Measurements from ENCODE around the gene RANBP3. TPM values are rescaled to one million over a fixed set of nuclear protein-coding genes. Genes with fewer than 3 reads are reported as not detected.
A peak's percentile ranks its signal among the peaks of the same experiment; 100 is the strongest.

The RANBP3 gene
- total and polyA plus RNA-seq, 4 donors, result 42.0 to 88.6 (median 63.0) TPM

DNA sequence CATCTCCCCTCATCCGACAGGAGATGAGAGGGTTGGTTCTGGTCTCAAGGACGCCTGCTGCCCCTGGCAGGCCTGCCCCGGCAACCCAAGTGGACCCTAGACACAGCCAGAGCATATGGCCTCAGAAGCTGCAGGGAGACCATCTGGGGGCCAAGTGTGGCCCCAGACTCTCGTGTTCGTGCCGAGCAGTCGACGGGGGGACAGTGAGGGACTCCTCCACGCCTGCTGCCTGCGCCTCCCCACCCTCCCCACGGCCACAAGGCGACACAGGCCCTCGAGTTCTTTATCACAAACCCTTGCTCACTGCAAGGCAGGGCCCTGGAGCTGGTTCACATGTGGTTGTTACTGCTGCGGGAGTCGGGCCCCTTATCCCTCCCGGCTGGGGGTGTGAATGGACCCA lies 54.6 kb downstream of the RANBP3 start:
- H3K36me3 ChIP-seq (ENCODE audit: control insufficient read depth, insufficient read depth, low read length), result peaks cover 99% of the 10 kb centered on the region
- H3K27ac ChIP-seq (ENCODE audit: low read depth, low read length), result no peak overlapping the region
- WGBS (ENCODE audit: insufficient coverage), result 90% methylated on average over 14 of the region's 16 CpGs
- H3K4me3 ChIP-seq (ENCODE audit: low read depth, low read length), result no peak overlapping the region
- no peaks in the 10 kb centered on the region for H3K9me3 ChIP-seq (ENCODE audit: control insufficient read depth, insufficient read depth, low read length)
- no peak for DNase-seq (ENCODE audit: low read depth in 4 of 6, low spot score in 6 of 6)
- H3K4me1 ChIP-seq (ENCODE audit: control insufficient read depth, insufficient read depth, low read length), result peaks cover 8% of the 10 kb centered on the region
- no peaks in the 10 kb centered on the region for H3K27me3 ChIP-seq (ENCODE audit: control insufficient read depth, insufficient read depth, low read length)

- Histone ChIP-seq H3K36me3 (ENCODE audit: control insufficient read depth, insufficient read depth, low read length) (peaks cover 99% of the 10 kb centered on the region), H3K4me1 (ENCODE audit: control insufficient read depth, insufficient read depth, low read length) (peaks cover 8% of the 10 kb centered on the region), H3K4me3 (ENCODE audit: low read depth, low read length) (no peak overlapping the region), H3K27me3 (ENCODE audit: control insufficient read depth, insufficient read depth, low read length) (no peaks in the 10 kb centered on the region), H3K9me3 (ENCODE audit: control insufficient read depth, insufficient read depth, low read length) (no peaks in the 10 kb centered on the region), H3K27ac (ENCODE audit: low read depth, low read length) (no peak overlapping the region)
- DNase-seq (ENCODE audit: low read depth in 4 of 6, low spot score in 6 of 6), result no peak
- WGBS (ENCODE audit: insufficient coverage), result 95% methylated on average over 10 of the region's 12 CpGs
These were observed 55.8 kb downstream of the RANBP3 start for GRCh38 chr19:5922161-5922545.

GRCh38 chr19:5921516-5922160 lies 56.3 kb downstream of the RANBP3 start:
- H3K9me3 ChIP-seq (ENCODE audit: control insufficient read depth, insufficient read depth, low read length), result no peaks in the 10 kb centered on the region
- peaks cover 7% of the 10 kb centered on the region for H3K4me1 ChIP-seq (ENCODE audit: control insufficient read depth, insufficient read depth, low read length)
- DNase-seq (ENCODE audit: low read depth in 4 of 6, low spot score in 6 of 6), result peak in 1 of 6 donors; percentile 78
- no peak overlapping the region for H3K4me3 ChIP-seq (ENCODE audit: low read depth, low read length)
- H3K27ac ChIP-seq (ENCODE audit: low read depth, low read length), result no peak overlapping the region
- WGBS (ENCODE audit: insufficient coverage), result 86% methylated on average over 17 of the region's 21 CpGs
- peaks cover 99% of the 10 kb centered on the region for H3K36me3 ChIP-seq (ENCODE audit: control insufficient read depth, insufficient read depth, low read length)
- no peaks in the 10 kb centered on the region for H3K27me3 ChIP-seq (ENCODE audit: control insufficient read depth, insufficient read depth, low read length)

DNA sequence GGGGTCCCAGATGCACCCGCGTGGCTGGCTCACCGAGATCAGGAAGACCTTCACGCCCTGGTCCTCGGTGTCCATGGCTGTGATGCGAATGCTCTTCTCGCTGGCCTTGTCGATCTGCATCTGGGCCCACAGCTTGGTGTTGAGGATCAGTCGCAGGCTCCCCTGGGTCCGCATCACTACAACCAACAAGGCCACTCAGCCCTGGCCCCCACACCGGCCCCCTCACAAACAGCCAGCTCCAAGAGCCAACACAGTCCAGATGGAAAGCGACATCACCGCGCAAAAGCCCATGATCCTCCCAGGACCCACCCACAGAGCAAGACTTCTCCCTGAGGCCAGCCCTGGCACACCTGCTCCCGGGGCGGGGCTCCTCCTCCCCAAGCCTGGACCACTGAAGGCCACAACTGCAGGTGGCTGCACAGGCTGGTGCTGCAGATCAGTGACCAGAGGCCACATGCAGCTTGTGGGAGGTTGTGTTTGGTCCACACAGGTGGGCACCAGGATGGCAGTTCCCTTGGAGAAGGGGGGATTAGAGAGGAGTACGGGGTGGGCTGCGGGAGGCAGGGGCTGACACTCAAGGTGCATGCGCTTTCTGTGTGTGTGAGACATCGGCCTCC lies 59.4 kb downstream of the RANBP3 start:
- 95% methylated on average over 20 of the region's 20 CpGs for WGBS (ENCODE audit: insufficient coverage)
- Histone ChIP-seq H3K4me3 (ENCODE audit: low read depth, low read length) (no peak overlapping the region), H3K9me3 (ENCODE audit: control insufficient read depth, insufficient read depth, low read length) (no peaks in the 10 kb centered on the region), H3K27ac (ENCODE audit: low read depth, low read length) (no peak overlapping the region), H3K36me3 (ENCODE audit: control insufficient read depth, insufficient read depth, low read length) (peaks cover 99% of the 10 kb centered on the region), H3K27me3 (ENCODE audit: control insufficient read depth, insufficient read depth, low read length) (no peaks in the 10 kb centered on the region), H3K4me1 (ENCODE audit: control insufficient read depth, insufficient read depth, low read length) (peaks cover 11% of the 10 kb centered on the region)
- no peak for DNase-seq (ENCODE audit: low read depth in 4 of 6, low spot score in 6 of 6)

- Histone ChIP-seq H3K4me1 (ENCODE audit: control insufficient read depth, insufficient read depth, low read length) (peaks cover 11% of the 10 kb centered on the region), H3K27ac (ENCODE audit: low read depth, low read length) (no peak overlapping the region), H3K4me3 (ENCODE audit: low read depth, low read length) (no peak overlapping the region), H3K36me3 (ENCODE audit: control insufficient read depth, insufficient read depth, low read length) (peaks cover 93% of the 10 kb centered on the region), H3K9me3 (ENCODE audit: control insufficient read depth, insufficient read depth, low read length) (no peaks in the 10 kb centered on the region), H3K27me3 (ENCODE audit: control insufficient read depth, insufficient read depth, low read length) (no peaks in the 10 kb centered on the region)
- WGBS (ENCODE audit: insufficient coverage), result 89% methylated on average over 36 of the region's 36 CpGs
- DNase-seq (ENCODE audit: low read depth in 4 of 6, low spot score in 6 of 6), result no peak
These were observed 60.4 kb downstream of the RANBP3 start for GRCh38 chr19:5917431-5918107.

DNA sequence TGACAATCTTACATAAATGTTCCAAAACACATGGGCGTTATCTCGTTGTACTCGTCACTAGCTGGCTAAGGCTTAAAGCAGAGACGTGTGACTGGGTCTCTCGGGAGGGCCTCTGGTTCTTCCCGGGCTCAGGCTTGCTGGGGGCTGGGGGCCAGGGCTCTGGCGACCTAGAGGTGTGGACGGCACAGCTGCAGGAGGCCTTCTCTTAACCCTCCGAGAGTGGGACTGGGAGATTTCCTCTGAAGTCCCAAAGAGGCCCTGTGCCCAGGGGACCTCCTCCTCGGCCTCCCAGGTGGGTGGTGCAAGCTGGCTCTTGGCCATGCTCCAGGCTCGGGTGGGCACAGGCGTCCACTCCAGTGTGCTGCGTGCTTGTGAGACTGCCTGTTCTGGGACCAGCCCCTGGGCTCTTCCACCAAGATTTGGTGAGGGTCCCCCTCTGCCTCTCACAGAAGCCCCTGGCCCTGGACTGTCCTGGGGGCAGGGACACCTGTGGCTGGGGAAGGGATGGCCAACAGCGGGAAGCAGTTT lies 61.7 kb downstream of the RANBP3 start:
- Histone ChIP-seq H3K4me1 (ENCODE audit: control insufficient read depth, insufficient read depth, low read length) (peaks cover 11% of the 10 kb centered on the region), H3K27me3 (ENCODE audit: control insufficient read depth, insufficient read depth, low read length) (no peaks in the 10 kb centered on the region), H3K36me3 (ENCODE audit: control insufficient read depth, insufficient read depth, low read length) (peaks cover 81% of the 10 kb centered on the region), H3K27ac (ENCODE audit: low read depth, low read length) (no peak overlapping the region), H3K4me3 (ENCODE audit: low read depth, low read length) (no peak overlapping the region), H3K9me3 (ENCODE audit: control insufficient read depth, insufficient read depth, low read length) (no peaks in the 10 kb centered on the region)
- WGBS (ENCODE audit: insufficient coverage), result 79% methylated on average over 14 of the region's 14 CpGs
- no peak for DNase-seq (ENCODE audit: low read depth in 4 of 6, low spot score in 6 of 6)

GRCh38 chr19:5915782-5916165 lies 62.2 kb downstream of the RANBP3 start:
- Histone ChIP-seq H3K27ac (ENCODE audit: low read depth, low read length) (no peak overlapping the region), H3K4me1 (ENCODE audit: control insufficient read depth, insufficient read depth, low read length) (peaks cover 11% of the 10 kb centered on the region), H3K9me3 (ENCODE audit: control insufficient read depth, insufficient read depth, low read length) (no peaks in the 10 kb centered on the region), H3K27me3 (ENCODE audit: control insufficient read depth, insufficient read depth, low read length) (no peaks in the 10 kb centered on the region), H3K36me3 (ENCODE audit: control insufficient read depth, insufficient read depth, low read length) (peaks cover 80% of the 10 kb centered on the region), H3K4me3 (ENCODE audit: low read depth, low read length) (no peak overlapping the region)
- no peak for DNase-seq (ENCODE audit: low read depth in 4 of 6, low spot score in 6 of 6)
- WGBS (ENCODE audit: insufficient coverage), result 96% methylated on average over 6 of the region's 11 CpGs

- no peaks in the 10 kb centered on the region for H3K27me3 ChIP-seq (ENCODE audit: control insufficient read depth, insufficient read depth, low read length)
- H3K4me1 ChIP-seq (ENCODE audit: control insufficient read depth, insufficient read depth, low read length), result peaks cover 15% of the 10 kb centered on the region
- peaks cover 76% of the 10 kb centered on the region for H3K36me3 ChIP-seq (ENCODE audit: control insufficient read depth, insufficient read depth, low read length)
- H3K9me3 ChIP-seq (ENCODE audit: control insufficient read depth, insufficient read depth, low read length), result no peaks in the 10 kb centered on the region
- no peak overlapping the region for H3K27ac ChIP-seq (ENCODE audit: low read depth, low read length)
- WGBS (ENCODE audit: insufficient coverage), result 83% methylated on average over 36 of the region's 42 CpGs
- no peak for DNase-seq (ENCODE audit: low read depth in 4 of 6, low spot score in 6 of 6)
- no peak overlapping the region for H3K4me3 ChIP-seq (ENCODE audit: low read depth, low read length)
These were observed 62.8 kb downstream of the RANBP3 start for GRCh38 chr19:5914946-5915781.

- no peak for DNase-seq (ENCODE audit: low read depth in 4 of 6, low spot score in 6 of 6)
- Histone ChIP-seq H3K4me3 (ENCODE audit: low read depth, low read length) (no peak overlapping the region), H3K36me3 (ENCODE audit: control insufficient read depth, insufficient read depth, low read length) (peaks cover 76% of the 10 kb centered on the region), H3K9me3 (ENCODE audit: control insufficient read depth, insufficient read depth, low read length) (no peaks in the 10 kb centered on the region), H3K4me1 (ENCODE audit: control insufficient read depth, insufficient read depth, low read length) (peaks cover 23% of the 10 kb centered on the region), H3K27ac (ENCODE audit: low read depth, low read length) (no peak overlapping the region), H3K27me3 (ENCODE audit: control insufficient read depth, insufficient read depth, low read length) (no peaks in the 10 kb centered on the region)
- WGBS (ENCODE audit: insufficient coverage), result 89% methylated on average over 22 of the region's 22 CpGs
These were observed 63.6 kb downstream of the RANBP3 start for GRCh38 chr19:5914358-5914774.
